Subcutaneous abdominal adipose tissue (tissue), 5 donors: ENCODE data around the gene COL5A2.

ENCODE experiments used
- H3K27ac ChIP-seq: one replicate; pipeline ENCODE4 v1.7.0; 2013; ENCODE audit warnings: low read depth, mild to moderate bottlenecking, inconsistent platforms, low read length, moderate library complexity
- H3K27me3 ChIP-seq, 5 donors: one replicate each; pipeline ENCODE4 v1.7.0; 2013; ENCODE audit warnings: low read length in 5 of 5, inconsistent platforms in 1 of 5; ENCODE audit not compliant: control insufficient read depth in 5 of 5, insufficient read depth in 4 of 5
- H3K36me3 ChIP-seq, 5 donors: one replicate each; pipeline ENCODE4 v1.7.0; 2013; ENCODE audit warnings: low read length in 5 of 5; ENCODE audit not compliant: control insufficient read depth in 5 of 5, insufficient read depth in 5 of 5
- H3K4me1 ChIP-seq, 5 donors: one replicate each; pipeline ENCODE4 v1.7.0; 2013; ENCODE audit warnings: low read length in 5 of 5, mild to moderate bottlenecking in 3 of 5, moderate library complexity in 1 of 5; ENCODE audit not compliant: control insufficient read depth in 5 of 5, insufficient read depth in 5 of 5
- H3K4me3 ChIP-seq, 5 donors: one replicate each; pipeline ENCODE4 v1.7.0; 2013; ENCODE audit warnings: low read length in 5 of 5, low read depth in 1 of 5
- H3K9ac ChIP-seq, 5 donors: one replicate each; pipeline ENCODE4 v1.7.0; 2013; ENCODE audit warnings: low read length in 5 of 5, mild to moderate bottlenecking in 4 of 5, moderate library complexity in 3 of 5
- H3K9me3 ChIP-seq, 5 donors: one replicate each; pipeline ENCODE4 v1.7.0; 2013; ENCODE audit warnings: low read length in 5 of 5; ENCODE audit not compliant: control insufficient read depth in 5 of 5
- donor health status: healthy.
- donor health status: healthy.
- donor health status: healthy.
- donor health status: healthy.
- donor health status: healthy.

The COL5A2 gene

GRCh38 chr2:189138800-189139199, 40.8 kb downstream of the COL5A2 start:
- Histone ChIP-seq H3K27me3 (no peaks in the 10 kb centered on the region), H3K27ac (no peak overlapping the region), H3K36me3 (no peaks in the 10 kb centered on the region), H3K4me3 (no peak overlapping the region), H3K4me1 (peaks cover 0 to 18% (median 3%) of the 10 kb centered on the region in 5 donors), H3K9me3 (no peaks in the 10 kb centered on the region), H3K9ac (no peak overlapping the region)

- H3K4me3 ChIP-seq: no peak overlapping the region
- no peak overlapping the region for H3K27ac ChIP-seq
- no peaks in the 10 kb centered on the region for H3K36me3 ChIP-seq
- peaks cover 0 to 9% (median 0%) of the 10 kb centered on the region in 5 donors for H3K4me1 ChIP-seq
- no peaks in the 10 kb centered on the region for H3K9me3 ChIP-seq
- no peak overlapping the region for H3K9ac ChIP-seq
- H3K27me3 ChIP-seq: no peaks in the 10 kb centered on the region
Measured at GRCh38 chr2:189137519-189137918, 42.0 kb downstream of the COL5A2 start.

- H3K9me3 ChIP-seq: no peaks in the 10 kb centered on the region
- H3K36me3 ChIP-seq: no peaks in the 10 kb centered on the region
- H3K9ac ChIP-seq: no peak overlapping the region
- H3K4me1 ChIP-seq: peaks cover 0 to 16% (median 5%) of the 10 kb centered on the region in 5 donors
- no peak overlapping the region for H3K4me3 ChIP-seq
- no peaks in the 10 kb centered on the region for H3K27me3 ChIP-seq
- no peak overlapping the region for H3K27ac ChIP-seq
Measured at GRCh38 chr2:189134485-189134884, 45.1 kb downstream of the COL5A2 start.

- Histone ChIP-seq H3K9ac (no peak overlapping the region), H3K36me3 (no peaks in the 10 kb centered on the region)
Measured at GRCh38 chr2:189131991-189132390, 47.6 kb downstream of the COL5A2 start.

GRCh38 chr2:189129971-189130370, 49.6 kb downstream of the COL5A2 start:
- Histone ChIP-seq H3K4me3 (no peak overlapping the region), H3K27ac (peak overlapping the region; percentile 59), H3K27me3 (no peaks in the 10 kb centered on the region), H3K9ac (peak overlapping the region in 3 of 5 donors; percentile 2 to 56 (median 21)), H3K36me3 (no peaks in the 10 kb centered on the region), H3K9me3 (no peaks in the 10 kb centered on the region), H3K4me1 (peaks cover 0 to 19% (median 5%) of the 10 kb centered on the region in 5 donors)

More at GRCh38 chr2:189131991-189132390, 47.6 kb downstream of the COL5A2 start:
- Histone ChIP-seq H3K4me3 (no peak overlapping the region), H3K9me3 (no peaks in the 10 kb centered on the region), H3K27ac (no peak overlapping the region), H3K27me3 (no peaks in the 10 kb centered on the region), H3K4me1 (peaks cover 0 to 23% (median 5%) of the 10 kb centered on the region in 5 donors)

GRCh38 chr2:189128970-189129369, 50.6 kb downstream of the COL5A2 start:
- H3K4me3 ChIP-seq: no peak overlapping the region
- H3K36me3 ChIP-seq: no peaks in the 10 kb centered on the region
- no peaks in the 10 kb centered on the region for H3K27me3 ChIP-seq
- peak overlapping the region; percentile 59 for H3K27ac ChIP-seq
- peak overlapping the region in 1 of 5 donors; percentile 56 for H3K9ac ChIP-seq
- no peaks in the 10 kb centered on the region for H3K9me3 ChIP-seq
- H3K4me1 ChIP-seq: peaks cover 0 to 19% (median 5%) of the 10 kb centered on the region in 5 donors

GRCh38 chr2:189127756-189128155, 51.8 kb downstream of the COL5A2 start:
- Histone ChIP-seq H3K36me3 (no peaks in the 10 kb centered on the region), H3K27me3 (no peaks in the 10 kb centered on the region), H3K27ac (no peak overlapping the region)

GRCh38 chr2:189125195-189125594, 54.4 kb downstream of the COL5A2 start:
- no peaks in the 10 kb centered on the region for H3K9me3 ChIP-seq
- H3K4me3 ChIP-seq: no peak overlapping the region
- no peaks in the 10 kb centered on the region for H3K36me3 ChIP-seq
- H3K27ac ChIP-seq: no peak overlapping the region
- peaks cover 0 to 19% (median 5%) of the 10 kb centered on the region in 5 donors for H3K4me1 ChIP-seq
- no peaks in the 10 kb centered on the region for H3K27me3 ChIP-seq
- no peak overlapping the region for H3K9ac ChIP-seq

More at GRCh38 chr2:189127756-189128155, 51.8 kb downstream of the COL5A2 start:
- H3K9ac ChIP-seq: no peak overlapping the region
- H3K4me1 ChIP-seq: peaks cover 0 to 19% (median 5%) of the 10 kb centered on the region in 5 donors
- no peaks in the 10 kb centered on the region for H3K9me3 ChIP-seq
- H3K4me3 ChIP-seq: no peak overlapping the region

- Histone ChIP-seq H3K4me1 (peaks cover 0 to 12% (median 0%) of the 10 kb centered on the region in 5 donors), H3K9ac (no peak overlapping the region), H3K9me3 (no peaks in the 10 kb centered on the region), H3K27me3 (no peaks in the 10 kb centered on the region), H3K36me3 (no peaks in the 10 kb centered on the region), H3K4me3 (no peak overlapping the region), H3K27ac (no peak overlapping the region)
Measured at GRCh38 chr2:189124175-189124574, 55.4 kb downstream of the COL5A2 start.

- Histone ChIP-seq H3K36me3 (no peaks in the 10 kb centered on the region), H3K9me3 (no peaks in the 10 kb centered on the region), H3K27ac (no peak overlapping the region), H3K4me1 (peaks cover 0 to 23% (median 20%) of the 10 kb centered on the region in 5 donors), H3K9ac (no peak overlapping the region), H3K4me3 (no peak overlapping the region), H3K27me3 (no peaks in the 10 kb centered on the region)
Measured at GRCh38 chr2:189118386-189118785, 61.2 kb downstream of the COL5A2 start.
